NB4 (cell line): ENCODE measurements around the gene RNF13.

Experiments
- CTCF ChIP-seq: IDR thresholded peaks from one replicate; pipeline ENCODE4 v1.5.1; 2012; ENCODE audit warnings: low read depth, low read length
- MAX ChIP-seq: IDR thresholded peaks from 2 replicates; pipeline ENCODE4 v1.6.1; 2011; ENCODE audit warnings: low read depth, low read length
- MYC ChIP-seq: IDR thresholded peaks from 2 replicates; pipeline ENCODE4 v1.6.1; 2011; ENCODE audit warnings: low read depth, low read length
- POLR2A ChIP-seq: IDR thresholded peaks from 2 replicates; pipeline ENCODE4 v1.6.1; 2011; ENCODE audit warnings: mild to moderate bottlenecking; ENCODE audit not compliant: insufficient read length; ENCODE audit errors: extremely low read depth

- TF ChIP-seq CTCF, result no peak
- TF ChIP-seq POLR2A, result no peak
- TF ChIP-seq MAX, result no peak
- TF ChIP-seq MYC, result no peak
Measured at GRCh38 chr3:149906036-149906435, 93.0 kb downstream of the RNF13 start.
